Kidney tubule cell (primary cell): ENCODE data around the gene KDM2A.
A peak's percentile ranks its signal among the peaks of the same experiment; 100 is the strongest.
"Not testable (repeated sequence)": the region's sequence is repeated elsewhere in the genome, so short reads cannot be mapped to it uniquely, and the experiment has no call there.

Experiments used
- DNase-seq: peaks from one replicate; pipeline ENCODE4 v3.0.0-alpha.2; 2018; ENCODE audit warnings: low spot score

The KDM2A gene

DNA sequence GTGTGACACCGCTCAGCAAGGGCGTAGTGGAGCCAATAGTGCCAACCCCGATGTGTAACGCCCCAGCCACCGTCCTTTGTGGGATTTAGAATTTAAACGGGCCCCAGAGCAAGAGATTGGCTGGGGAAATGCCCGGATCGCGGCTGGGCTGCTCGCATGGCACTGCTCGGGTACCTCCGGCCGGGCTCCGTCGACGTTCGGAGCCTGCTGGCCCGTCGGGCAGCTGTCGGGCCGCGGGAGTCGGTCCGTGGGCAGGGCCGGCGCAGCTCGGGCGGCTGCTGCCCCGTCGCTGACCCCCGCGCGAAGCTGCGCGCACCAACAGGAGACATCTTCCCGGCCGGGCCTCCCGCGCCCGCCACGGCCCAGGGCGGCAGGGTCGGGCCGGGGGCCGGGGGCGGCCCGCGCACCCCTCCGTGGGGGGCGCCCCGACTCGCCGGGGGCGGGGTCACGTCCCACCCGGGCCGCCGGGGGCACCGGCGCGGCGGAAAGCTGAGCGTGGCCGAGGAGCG is 1.3 kb upstream of the KDM2A start:
- DNase-seq: peak; percentile 34

DNA sequence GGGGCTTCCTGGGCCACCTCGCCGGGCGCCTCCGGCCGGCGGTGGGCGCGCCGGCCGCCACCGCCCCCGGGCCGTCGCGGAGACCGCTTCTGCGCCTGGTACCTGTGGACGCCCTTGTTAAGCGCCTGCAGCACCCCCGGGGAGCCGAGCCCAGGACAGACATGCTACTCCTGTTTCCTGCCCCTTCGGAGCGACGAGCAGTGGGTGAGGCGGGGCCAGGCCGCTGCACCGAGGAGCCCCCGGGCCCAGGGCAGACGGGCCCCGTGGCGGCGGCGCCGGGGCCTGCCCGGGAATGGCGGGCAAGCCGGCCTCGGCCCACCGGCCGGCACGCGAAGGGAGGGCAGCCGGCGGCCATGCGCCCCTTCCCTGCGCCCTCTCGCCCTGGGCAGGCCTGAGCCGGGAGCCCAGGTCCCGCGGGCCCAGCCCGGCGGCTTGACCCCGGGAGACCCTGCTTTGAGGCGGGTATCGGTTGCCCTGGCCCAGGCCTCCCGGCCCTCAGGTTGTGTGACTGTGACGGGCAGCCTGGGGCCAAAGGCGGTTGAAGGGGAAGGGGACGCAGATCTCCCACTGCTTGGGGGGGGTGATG is 789 bp upstream of the KDM2A start:
- peak; percentile 38 for DNase-seq

DNA sequence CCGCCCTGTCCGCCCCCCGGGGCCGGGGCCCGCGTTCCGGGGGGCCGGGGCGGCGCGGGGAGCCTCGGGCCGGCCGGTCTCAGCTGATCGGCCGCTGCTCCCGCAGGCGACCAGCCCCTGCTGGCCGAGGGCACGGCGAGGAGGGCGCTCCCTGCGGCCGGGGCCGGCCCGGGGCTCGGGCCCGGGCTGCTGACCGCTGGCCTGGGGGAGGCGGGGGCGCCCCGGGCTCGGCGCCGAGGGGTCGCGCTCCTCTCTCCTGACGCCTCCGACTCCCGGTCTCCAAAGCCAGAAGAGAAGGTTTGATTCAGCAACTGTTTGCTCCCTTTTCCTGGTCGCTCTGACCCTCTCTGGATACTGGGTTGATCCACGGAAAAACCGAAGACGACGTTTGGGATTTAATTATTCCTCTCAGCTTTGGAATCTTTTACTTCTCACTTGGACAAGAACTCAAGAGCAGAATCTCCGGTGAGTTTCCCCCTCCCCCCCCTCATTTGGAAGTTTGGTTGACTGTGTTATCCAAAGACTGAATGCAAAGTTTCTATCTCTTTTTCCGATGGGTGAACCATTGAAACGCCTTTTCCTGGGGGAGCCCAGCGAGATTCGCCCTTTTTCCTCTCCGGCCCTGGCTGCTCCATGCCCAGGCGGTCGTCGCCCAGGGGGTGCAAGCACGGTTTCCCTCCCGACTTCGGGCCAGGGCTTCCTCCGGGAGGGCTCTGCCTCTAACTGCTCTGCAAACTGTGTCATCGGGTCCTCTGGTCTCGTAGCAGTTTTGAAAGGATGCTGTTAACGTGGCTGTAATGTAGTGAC is 725 bp downstream of the KDM2A start:
- DNase-seq: peak; percentile 26

DNA sequence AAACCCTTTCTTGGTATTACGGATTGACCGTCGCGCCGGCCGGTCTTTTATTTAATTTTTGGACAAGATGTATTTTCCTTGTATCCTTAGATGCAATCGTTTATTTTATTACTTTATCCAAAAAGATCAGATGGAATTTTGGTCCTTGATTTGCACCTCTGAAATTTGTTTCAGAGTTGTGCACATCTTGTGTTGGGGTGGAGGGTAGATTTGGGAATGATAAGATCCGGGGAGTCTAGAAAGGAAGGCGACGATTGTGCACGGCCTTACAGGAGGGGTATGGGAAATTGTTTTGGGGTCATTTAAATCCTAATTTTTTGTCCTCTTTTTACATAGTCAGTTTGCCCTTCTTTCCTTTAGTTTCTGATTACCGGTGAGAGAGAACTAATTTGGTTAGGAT is 1.4 kb downstream of the KDM2A start:
- no peak for DNase-seq

DNA sequence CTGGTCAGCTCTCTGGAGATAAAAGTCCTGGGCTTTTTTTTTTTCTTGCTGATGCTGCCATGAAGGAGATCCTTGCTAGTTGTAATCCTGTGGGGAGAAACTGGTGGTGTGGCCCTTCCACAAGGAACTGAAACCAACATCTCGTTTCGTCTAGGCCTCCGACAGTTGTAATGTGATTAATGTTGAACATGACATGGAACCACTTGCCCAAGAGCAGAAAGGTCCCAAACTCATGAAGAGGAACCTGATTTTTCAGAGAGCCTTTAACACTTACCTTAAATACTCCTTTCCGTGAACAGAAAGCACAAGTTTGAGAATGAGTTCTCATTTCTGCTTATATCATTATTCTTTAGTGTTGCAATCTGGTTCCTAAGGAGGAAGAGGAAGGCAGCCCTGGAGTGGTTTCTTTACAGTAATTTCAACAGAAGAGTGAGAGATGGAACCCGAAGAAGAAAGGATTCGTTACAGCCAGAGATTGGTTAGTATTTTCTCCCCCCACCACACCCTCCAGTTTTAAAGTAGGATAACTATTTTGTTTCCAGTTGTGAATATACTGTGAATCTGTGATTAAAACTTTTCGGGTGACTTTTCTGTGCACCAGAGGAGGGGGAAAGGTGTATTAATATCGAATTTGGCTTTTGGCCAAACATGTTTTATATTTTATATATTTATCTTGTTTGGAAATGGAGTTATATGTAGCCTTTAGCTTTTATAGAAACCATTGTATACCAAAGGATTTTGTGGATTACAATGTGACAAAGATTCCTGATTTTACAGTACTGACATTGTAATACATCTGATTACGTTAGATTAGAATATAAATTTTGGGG is 2.0 kb downstream of the KDM2A start:
- peak; percentile 56 for DNase-seq

DNA sequence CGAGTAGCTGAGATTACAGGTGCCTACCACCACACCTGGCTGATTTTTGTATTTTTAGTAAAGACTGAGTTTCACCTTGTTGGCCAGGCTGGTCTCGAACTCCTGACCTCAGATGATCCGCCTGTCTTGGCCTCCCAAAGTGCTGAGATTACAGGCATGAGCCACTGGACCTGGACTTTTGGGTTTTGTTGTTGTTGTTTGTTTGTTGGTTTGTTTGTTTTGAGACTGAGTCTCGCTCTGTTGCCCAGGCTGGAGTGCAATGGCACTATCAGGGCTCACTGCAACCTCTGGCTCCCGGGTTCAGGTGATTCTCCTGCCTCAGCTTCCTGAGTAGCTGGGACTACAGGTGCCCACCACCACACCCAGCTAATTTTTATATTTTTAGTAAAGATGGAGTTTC is 4.7 kb downstream of the KDM2A start:
- not testable (repeated sequence) for DNase-seq

DNA sequence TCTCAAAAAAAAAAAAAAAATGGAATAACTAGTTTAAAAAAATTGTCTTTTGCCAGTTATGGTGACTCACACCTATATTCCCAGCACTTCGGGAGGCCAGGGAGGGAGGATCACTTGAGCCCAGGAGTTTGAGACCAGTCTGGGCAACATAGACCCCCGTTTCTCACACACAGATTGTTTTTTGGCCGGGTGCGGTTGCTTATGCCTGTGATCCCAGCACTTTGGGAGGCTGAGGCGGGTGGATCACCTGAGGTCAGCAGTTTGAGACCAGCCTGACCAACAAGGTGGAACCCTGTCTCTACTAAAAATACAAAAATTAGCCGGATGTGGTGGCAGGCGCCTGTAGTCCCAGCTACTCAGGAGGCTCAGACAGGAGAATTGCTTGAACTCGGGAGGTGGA is 7.2 kb downstream of the KDM2A start:
- DNase-seq: not testable (repeated sequence)

DNA sequence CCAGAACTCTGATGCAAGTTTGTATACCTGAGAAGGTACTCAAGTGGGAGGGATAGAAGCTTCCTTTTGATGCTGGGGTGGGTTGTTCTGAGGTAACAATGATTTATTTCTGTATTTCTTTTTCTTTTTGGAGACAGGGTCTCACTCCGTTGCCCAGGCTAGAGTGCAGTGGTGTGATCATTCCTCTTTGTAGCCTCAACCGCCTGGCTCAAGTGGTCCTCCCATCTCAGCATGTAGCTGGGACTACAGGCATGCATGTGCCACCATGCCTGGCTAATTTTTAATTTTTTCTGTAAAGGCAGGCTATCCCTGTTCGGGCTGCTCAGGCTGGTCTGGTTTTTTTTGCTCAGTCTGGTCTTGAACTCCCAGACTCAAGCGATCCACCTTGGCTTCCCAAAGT is 7.9 kb downstream of the KDM2A start:
- no peak for DNase-seq

DNA sequence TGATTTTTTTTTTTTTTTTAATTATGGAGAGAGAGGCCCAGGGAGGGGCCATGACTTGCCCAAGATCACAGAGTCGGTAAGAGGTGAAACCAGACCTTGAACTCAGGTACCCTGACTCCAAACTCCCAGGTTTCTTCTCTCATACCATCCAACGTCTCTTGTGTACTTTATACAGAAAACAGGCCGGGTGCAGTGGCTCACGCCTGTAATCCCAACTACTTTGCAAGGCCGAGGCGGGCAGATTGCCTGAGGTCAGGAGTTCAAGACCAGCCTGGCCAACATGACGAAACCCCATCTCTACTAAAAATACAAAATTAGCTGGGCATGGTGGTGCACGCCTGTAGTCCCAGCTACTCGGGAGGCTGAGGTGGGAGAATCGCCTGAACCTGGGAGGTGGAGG is 11.8 kb downstream of the KDM2A start:
- DNase-seq: not testable (repeated sequence)

DNA sequence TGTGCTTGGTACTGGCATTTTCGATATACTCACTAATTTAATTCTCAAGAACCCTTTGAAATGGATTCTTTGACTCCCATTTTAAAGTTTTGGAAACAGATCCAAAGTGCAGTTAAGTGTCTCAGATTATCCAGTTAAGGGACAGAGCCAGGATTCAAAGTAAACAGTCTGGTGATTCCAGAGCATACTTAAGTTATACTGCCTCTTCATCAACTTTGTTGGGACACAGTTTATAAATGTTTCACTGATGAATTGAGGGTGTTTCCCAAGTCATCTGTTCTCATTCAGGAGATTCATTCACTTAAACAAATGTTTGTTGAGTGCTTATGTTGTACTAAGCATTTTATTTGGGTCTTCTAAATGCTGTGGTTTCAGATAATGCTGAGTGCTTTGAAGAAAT is 17.1 kb downstream of the KDM2A start:
- no peak for DNase-seq

DNA sequence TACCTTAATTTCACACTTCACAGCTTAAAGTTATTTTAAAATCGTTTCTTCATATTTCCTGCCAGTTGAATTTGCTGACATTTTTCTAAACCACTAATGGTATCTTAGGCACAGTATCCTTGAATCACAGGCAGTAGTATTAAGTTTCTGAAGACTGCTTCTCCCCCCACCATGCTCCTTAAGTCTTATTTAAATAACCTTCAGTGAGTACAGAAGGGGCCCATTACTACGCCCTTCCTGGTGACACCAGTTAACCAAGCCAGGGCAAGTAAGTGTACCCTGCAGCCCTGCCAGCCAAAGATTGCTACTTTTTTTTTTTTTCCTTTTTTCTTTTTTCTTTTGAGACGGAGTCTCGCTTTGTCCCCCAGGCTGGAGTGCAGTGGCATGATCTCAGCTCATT is 19.9 kb downstream of the KDM2A start:
- no peak for DNase-seq

DNA sequence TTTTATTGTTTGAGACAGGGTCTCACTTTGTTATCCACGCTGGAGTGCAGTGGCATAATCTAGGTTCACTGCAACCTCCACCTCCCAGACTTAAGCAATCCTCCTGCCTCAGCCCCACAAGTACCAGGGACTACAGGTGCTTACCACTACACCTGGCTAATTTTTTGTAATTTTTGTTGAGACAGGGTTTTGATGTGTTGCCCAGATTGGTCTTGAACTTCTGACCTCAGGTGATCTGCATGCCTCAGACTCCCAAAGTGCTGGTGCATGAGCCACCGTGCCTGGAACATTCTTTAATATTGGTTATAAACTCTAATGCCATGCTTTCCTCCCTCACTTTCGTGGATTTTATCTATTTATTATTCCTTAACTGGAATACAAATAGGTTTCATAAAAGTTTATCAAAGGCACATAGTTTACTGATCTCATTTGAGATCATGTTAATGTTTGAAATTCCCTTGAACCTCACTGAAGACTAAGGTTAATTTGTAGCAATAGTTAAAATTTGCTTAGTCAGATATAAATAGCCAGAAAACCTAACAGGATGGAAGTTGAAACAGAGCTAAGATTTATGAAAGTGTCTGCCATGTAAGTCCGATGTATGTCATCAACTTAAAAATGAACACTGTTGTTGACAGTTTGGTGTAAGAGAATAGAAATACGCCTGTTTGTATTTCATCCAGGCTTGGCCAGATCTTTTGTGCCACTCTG is 27.6 kb downstream of the KDM2A start:
- DNase-seq: no peak

DNA sequence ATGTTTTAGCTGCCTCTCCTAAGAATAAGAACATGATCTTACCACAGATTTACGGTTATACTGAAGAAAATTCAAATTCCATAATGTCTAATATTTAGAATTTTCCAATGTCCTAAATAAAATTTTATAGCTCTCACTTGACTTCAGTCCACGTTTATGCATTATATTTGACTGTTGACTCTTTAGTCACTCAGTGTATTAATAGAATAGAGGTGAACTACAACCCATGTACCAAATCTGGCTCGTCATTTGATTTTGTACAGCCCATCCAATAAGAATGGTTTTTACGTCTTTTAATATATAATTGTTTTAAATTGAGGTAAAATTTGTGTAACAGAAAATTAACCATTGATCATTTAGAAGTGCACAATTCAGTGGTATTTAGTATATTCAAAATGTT is 34.9 kb downstream of the KDM2A start:
- DNase-seq: no peak

DNA sequence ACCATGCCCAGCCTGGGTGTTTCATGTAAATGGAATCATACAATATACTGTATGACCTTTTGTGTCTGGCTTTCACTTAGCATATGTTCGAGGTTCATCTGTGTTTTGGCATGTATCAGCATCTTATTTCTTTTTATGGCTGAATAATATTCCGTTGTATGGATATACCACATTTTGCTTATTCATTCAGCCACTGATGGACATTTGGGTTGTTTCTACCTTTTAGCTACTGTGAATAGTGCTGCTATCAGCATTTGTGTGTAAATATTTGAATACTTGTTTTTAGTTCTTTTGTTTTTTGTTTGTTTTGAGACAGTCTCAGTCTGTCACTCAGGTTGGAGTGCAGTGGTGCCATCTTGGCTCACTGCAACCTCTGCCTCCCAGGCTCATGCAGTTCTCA is 35.7 kb downstream of the KDM2A start:
- no peak for DNase-seq

DNA sequence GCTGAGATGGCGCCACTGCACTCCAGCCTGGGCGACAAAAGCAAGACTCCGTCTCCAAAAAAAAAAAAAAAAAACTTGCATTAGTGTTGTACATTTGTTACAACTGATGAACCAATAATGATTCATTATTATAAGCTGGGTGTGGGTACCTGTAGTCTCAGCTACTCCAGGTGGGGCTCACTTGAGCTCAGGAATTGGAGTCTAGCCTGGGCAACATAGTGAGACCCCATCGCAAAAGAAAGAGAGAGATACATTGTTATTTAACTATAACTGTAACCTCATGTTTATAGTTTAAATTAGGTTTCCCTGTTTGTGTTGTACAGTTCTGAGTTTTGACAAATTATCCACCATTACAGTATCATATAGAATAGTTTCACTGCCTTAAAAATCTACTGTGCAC is 38.6 kb downstream of the KDM2A start:
- no peak for DNase-seq

DNA sequence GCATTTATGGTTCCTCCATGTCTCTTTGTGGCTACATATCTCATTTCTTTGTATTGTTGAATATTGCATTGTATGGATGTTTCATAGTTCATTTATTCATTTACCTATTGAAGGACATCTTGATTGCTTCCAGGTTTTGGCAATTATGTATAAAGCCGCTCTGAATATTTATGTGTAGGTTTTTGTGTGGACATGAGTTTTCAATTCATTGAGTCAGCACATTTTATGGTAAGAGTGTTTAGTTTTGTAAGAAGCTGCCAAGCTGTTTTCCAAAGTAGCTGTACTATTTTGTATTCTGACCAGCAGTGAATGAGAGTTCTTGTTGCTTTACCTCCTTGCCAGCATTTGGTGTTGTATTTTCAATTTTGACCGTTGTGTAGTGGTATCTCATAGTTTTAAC is 39.2 kb downstream of the KDM2A start:
- DNase-seq: no peak

DNA sequence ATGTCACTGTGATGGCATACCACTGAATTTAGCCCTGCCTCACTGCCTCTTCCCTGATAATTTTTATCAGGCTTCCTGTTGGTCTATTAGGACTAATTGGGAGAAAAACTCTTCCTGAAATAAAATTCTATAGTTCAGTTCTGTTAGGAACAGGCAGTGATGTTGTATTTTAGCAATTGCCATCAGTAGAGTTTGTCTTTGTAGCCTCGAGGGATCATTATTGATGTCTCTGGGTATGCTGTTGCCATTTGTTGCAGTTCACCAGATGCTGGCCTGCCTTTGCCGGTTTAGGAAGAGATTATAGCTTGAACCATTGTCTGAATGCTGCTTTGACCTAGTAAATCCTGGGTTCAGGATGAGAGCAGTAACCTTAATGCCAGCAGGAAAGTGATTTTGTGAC is 41.0 kb downstream of the KDM2A start:
- DNase-seq: no peak

DNA sequence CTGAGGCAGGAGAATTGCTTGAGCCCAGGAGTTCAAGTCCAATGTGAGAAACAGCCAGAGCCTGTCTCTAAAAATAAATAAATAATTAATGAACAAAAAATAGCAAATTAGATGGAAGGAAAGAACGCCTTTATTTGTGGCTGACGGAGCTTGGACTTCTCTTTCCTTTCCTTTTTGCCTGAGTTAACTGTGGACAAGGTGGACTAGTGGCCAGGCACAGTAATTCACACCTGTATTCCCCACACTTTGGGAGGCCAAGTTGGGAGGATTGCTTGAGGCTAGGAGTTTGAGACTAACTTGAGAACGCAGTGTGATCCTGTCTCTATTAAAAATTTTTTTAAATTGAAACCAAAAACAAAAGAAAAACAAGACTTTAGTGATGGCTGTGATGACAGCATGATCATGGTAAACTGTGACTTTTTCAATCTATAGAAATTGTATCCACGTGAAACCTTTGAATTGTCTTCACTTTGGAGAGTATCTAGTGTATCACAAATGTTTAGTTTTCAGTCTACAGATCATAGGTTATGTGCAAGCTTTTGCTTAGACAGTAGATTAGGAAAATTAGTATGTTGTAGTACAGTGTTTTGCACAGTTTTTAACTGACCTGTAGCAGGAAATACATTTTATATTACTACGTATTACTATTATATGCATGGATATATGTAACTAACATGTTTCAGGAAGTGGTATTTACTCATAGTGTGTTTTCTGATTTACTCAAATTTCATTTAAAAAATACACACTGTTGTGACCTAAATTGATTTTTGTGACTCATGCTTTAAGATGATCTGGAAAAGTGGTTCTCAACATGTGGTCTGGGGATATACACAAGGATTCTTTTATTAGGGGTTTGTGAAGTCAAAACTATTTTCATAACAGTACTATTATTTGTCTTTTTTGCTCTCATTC is 42.1 kb downstream of the KDM2A start:
- DNase-seq: no peak

DNA sequence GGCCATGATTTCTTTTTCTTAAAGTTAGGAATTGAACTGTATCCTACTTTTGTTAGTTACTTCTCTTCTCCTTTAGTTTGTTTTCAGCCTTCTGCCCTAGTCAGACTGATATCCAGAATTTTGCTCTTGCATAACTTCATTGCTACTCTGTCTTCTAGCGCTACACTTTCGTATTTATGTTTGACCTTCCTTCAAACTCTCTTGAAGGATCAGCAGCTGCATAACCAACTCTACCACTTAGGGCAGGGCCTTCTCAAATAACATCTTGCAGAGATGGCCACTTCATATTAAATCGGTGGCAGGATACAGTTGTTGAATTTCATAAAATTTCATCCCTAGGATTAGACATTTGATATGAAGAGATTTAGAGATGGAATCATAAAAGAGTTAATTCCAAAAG is 43.9 kb downstream of the KDM2A start:
- no peak for DNase-seq

DNA sequence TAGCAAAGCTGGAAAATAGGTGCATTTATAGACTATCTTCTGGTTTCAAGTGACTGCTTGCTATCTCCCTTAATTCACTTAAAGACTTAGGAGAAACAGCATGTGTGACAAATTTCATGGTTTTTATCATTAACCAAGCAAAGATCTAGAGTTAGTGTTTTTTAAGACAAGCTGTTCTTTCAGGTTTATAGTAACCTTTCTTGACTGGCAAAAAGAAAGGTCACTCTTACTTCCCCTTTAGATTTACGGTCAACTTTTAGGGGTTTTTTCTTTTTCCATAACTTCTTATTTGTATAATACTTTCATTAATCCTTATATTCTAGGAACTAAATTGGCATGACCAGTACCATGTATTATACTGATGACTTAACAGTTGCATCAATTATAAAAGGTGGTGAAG is 46.6 kb downstream of the KDM2A start:
- no peak for DNase-seq

DNA sequence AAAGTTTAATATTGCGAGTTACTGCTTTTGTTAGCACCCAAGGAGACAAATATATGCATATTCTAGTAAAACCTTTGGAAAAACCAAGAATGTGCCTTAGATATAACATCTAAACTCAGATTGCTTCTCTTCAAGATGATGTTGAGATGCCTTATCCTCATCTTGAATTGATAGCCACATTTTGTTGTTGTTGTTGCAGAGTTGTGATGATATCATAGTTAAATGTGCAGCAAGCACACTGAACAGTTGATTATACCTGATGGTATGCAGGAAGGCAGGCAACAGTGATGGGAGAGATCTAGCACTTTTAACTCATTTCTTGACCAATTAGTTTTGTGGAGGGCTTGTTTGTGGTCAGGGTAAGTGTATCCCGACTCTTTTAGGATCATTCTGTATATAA is 48.0 kb downstream of the KDM2A start:
- DNase-seq: no peak
